Spinal cord (tissue), 10 donors: Measurements from ENCODE around the gene CEP41. TPM values are rescaled to one million over a fixed set of nuclear protein-coding genes. Genes with fewer than 3 reads are reported as not detected.

Source experiments
- DNase-seq, 6 donors: peaks; one replicate each; pipeline versions ENCODE4 v3.0.0 to v3.0.0-alpha.2; 2013 to 2015; ENCODE audit warnings: low spot score in 6 of 6, low read depth in 4 of 6
- H3K27ac ChIP-seq: one replicate; pipeline ENCODE4 v1.5.1; 2013; ENCODE audit warnings: low read depth, low read length, control low read depth
- H3K27me3 ChIP-seq: one replicate; pipeline ENCODE4 v1.6.1; 2013; ENCODE audit warnings: low read length; ENCODE audit not compliant: control insufficient read depth, insufficient read depth
- H3K36me3 ChIP-seq: one replicate; pipeline ENCODE4 v1.6.1; 2013; ENCODE audit warnings: low read length; ENCODE audit not compliant: control insufficient read depth, insufficient read depth
- H3K4me1 ChIP-seq: one replicate; pipeline ENCODE4 v1.6.1; 2013; ENCODE audit warnings: low read length; ENCODE audit not compliant: control insufficient read depth, insufficient read depth
- H3K4me3 ChIP-seq: one replicate; pipeline ENCODE4 v1.5.1; 2013; ENCODE audit warnings: low read depth, low read length, control low read depth
- H3K9me3 ChIP-seq: one replicate; pipeline ENCODE4 v1.6.1; 2013; ENCODE audit warnings: low read length; ENCODE audit not compliant: control insufficient read depth, insufficient read depth
- WGBS: methylation state at CpG from one replicate; pipeline ENCODE4 v1.1.5; 2013; ENCODE audit warnings: missing lambda C conversion rate; ENCODE audit not compliant: insufficient coverage; 5-methylcytosine and 5-hydroxymethylcytosine counted together
- polyA plus RNA-seq, 2 donors: library from polyadenylated mRNA; unstranded; fragments of 120-200 nt; gene quantifications; one replicate each; pipeline ENCODE4 v1.2.1, GENCODE V29; 2013; ENCODE audit not compliant: insufficient read length in 2 of 2
- total RNA-seq, 2 donors: library from RNA; depleted of rRNA in 1 of 2; stranded (reverse); fragments of 120-200 nt in 1 of 2; fragments of >200 nt in 1 of 2; gene quantifications; one replicate each; pipeline versions ENCODE4 v1.2.3 to v1.2.4, GENCODE V29; 2013 to 2014
- donor health status: healthy.

The CEP41 gene
- total and polyA plus RNA-seq, 4 donors, result 12.5 to 27.9 (median 19.7) TPM

DNA sequence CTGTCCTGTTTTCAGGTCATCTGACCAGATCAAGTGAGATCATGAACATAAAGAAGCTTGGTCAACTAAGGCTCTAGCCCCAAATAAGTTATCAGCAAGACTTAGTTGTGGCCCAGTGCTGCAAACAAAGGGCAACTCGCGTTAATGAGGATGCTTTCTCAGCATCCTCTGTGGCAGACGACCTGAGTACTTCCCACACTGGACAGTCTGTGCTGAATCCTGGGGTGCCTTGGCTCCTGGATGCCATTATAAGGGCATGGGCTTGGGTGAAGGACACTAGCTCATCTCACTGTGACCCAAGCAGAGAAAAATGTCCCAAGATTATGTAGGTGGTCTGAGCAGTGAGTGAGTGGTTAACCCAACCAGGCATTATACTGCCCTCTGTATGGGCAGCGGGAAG is 82.3 kb downstream of the CEP41 start:
- Histone ChIP-seq H3K9me3 (peaks cover 8% of the 10 kb centered on the region), H3K27ac (no peak overlapping the region), H3K4me3 (no peak overlapping the region), H3K36me3 (no peaks in the 10 kb centered on the region), H3K27me3 (no peaks in the 10 kb centered on the region), H3K4me1 (peaks cover 22% of the 10 kb centered on the region)
- DNase-seq, result no peak
- WGBS, result 94% methylated on average over 4 of the region's 4 CpGs

DNA sequence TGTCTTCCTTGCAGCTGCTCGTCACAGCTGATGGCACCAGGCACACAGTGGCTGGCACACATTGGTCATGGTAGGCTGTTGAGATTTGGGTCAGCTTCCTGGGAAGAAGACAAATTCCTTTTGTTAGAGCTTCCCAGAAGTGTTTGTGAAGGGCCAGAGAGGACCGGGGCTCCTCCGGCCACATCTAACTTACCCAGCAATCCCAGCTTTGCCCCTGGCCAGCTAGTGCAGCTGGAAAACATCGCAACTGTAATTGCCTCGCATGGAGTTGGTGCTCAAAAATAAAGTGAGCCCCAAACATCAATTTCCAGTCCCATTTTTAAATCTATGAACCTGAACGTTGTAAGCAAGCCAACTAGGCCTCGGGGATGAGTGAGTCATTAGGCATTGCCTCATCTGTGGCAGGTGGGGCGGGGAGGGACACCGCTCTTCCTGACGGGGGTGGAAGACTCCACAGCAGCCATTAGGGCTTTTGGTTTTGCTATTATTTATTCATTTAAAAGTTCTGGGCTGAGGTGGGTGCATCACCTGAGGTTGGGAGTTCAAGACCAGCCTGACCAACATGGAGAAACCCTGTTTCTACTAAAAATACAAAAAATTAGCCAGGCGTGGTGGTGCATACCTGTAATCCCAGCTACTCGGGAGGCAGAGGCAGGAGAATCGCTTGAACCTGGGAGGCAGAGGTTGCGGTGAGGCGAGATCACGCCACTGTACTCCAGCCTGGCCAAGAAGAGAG is 83.8 kb downstream of the CEP41 start:
- DNase-seq, result peak in 1 of 6 donors; percentile 70
- Histone ChIP-seq H3K4me1 (peaks cover 32% of the 10 kb centered on the region), H3K4me3 (no peak overlapping the region), H3K36me3 (no peaks in the 10 kb centered on the region), H3K9me3 (peaks cover 8% of the 10 kb centered on the region), H3K27me3 (no peaks in the 10 kb centered on the region), H3K27ac (peak overlapping the region; percentile 84)
- 86% methylated on average over 1 of the region's 16 CpGs for WGBS

DNA sequence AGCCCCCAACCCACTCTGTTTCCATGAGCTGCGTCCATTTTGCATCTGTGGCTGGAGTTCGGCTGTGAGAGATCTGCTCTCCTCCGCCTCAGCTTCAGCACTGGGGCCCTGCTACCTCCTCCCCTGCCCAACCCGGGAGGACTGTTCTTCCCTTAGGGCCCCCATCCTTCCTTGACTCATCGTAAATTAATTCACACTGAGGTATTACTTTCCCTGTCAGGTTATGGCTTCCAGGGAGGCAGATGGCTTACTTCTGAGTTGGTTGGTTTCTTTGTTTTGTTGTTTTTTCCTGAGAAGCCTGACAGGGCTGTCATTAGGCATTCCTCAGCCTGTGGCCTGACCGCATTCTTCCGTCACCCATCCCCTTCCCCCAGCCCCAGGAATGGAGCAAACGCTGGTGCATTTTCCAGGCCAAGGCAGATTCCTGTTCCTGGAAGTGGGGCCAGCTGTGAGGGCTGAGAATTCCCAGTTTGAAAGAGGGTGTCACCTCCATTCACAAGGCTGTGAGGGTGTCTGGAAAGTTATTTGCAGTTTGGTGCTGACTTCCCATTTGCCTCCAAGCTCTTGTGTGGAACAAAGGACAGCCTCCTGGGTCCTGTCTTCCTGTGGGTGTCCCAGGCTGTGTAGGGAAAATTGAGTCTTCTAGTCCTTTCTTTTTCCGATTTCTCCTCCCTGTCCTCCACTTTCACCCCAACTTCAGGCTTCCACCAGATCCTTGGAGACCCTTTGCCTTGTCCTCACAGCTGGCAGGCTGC is 84.5 kb downstream of the CEP41 start:
- H3K27me3 ChIP-seq, result no peaks in the 10 kb centered on the region
- DNase-seq, result peak in 2 of 6 donors; percentile 51 to 58
- peak overlapping the region; percentile 84 for H3K27ac ChIP-seq
- H3K36me3 ChIP-seq, result no peaks in the 10 kb centered on the region
- H3K4me3 ChIP-seq, result no peak overlapping the region
- peaks cover 8% of the 10 kb centered on the region for H3K9me3 ChIP-seq
- WGBS, result 30% methylated on average over 3 of the region's 9 CpGs
- H3K4me1 ChIP-seq, result peaks cover 39% of the 10 kb centered on the region

DNA sequence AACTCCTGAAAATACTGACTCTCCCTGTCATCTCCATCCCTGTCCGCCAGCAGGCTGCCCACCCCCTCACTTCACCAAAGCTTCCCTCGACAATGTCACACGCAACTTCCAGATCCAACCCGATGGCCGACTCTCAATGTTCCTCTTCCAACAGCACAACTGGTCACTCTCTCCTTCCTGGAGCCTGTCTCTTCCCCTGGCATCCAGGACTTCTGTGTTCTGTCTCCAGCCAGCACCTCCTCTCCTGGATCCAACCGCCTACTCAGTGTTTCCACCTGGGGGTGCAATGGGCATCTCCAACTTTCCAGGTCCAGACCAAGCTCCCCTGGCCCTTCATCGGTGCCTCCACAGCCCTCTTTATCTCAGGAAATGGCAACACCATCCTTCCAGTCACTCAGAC is 87.6 kb downstream of the CEP41 start:
- Histone ChIP-seq H3K27me3 (no peaks in the 10 kb centered on the region), H3K27ac (no peak overlapping the region), H3K4me1 (peaks cover 55% of the 10 kb centered on the region), H3K36me3 (no peaks in the 10 kb centered on the region), H3K9me3 (no peaks in the 10 kb centered on the region), H3K4me3 (no peak overlapping the region)
- no peak for DNase-seq
- 81% methylated on average over 7 of the region's 7 CpGs for WGBS

DNA sequence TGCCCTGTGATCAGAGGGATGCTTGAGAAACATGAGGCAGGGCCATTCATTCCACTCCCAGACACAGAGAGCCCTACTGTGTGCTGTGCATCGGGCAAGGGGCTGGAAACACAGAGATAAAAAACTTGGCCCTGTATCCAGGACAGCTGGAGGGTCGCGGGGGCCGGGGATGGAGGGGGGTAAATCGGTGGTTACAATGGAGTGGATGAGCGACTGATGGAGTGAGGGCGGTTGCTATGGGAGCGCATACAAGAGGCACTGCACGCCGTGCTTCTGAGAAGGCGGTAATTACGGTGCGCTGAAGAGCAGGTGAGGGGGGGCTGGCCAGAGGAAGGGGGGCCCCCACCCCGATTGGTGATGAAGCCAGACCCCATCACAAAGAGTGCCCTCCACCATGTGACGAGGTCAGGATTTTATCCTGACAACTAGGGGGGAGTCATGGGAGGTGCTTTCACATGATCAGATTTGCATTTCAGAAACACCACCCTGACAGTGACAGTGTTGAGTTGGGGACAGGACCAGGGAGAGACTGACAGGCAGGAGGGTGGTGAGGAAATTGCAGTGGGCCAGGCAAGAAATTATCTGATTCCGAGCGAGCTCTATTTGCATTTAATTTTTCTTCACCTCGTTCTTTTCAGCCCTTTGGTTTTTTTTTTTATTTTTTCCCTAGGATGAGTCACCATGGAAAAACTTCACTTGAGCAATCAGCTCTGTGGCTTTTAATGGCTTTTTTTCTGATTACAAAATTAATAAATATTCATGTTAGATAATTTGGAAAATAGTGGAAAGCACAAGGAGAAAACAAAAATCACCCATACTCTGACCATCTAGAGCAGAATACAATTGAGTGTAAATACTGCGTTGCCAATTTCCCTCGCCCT is 88.4 kb downstream of the CEP41 start:
- 23% methylated on average over 15 of the region's 20 CpGs for WGBS
- no peaks in the 10 kb centered on the region for H3K9me3 ChIP-seq
- no peaks in the 10 kb centered on the region for H3K27me3 ChIP-seq
- peak in 2 of 6 donors; percentile 73 to 91 for DNase-seq
- peaks cover 55% of the 10 kb centered on the region for H3K4me1 ChIP-seq
- H3K36me3 ChIP-seq, result no peaks in the 10 kb centered on the region
- no peak overlapping the region for H3K4me3 ChIP-seq
- H3K27ac ChIP-seq, result peak overlapping the region; percentile 59

DNA sequence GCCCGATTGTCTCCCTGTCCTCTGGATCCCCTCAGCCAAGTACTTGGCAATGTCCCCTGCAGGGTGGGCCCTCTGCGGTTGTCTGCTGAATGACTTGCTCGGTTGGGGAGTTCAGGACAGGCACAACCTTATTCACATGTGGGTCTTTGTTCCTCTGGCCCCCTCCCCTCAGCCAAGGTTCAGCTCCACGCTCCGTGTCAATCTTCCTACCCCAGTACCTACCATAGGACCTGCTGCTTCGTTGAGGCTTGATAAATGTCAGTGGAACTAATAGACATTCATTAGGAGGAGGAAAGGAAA is 89.1 kb downstream of the CEP41 start:
- no peaks in the 10 kb centered on the region for H3K9me3 ChIP-seq
- WGBS, result 9% methylated on average over 4 of the region's 6 CpGs

DNA sequence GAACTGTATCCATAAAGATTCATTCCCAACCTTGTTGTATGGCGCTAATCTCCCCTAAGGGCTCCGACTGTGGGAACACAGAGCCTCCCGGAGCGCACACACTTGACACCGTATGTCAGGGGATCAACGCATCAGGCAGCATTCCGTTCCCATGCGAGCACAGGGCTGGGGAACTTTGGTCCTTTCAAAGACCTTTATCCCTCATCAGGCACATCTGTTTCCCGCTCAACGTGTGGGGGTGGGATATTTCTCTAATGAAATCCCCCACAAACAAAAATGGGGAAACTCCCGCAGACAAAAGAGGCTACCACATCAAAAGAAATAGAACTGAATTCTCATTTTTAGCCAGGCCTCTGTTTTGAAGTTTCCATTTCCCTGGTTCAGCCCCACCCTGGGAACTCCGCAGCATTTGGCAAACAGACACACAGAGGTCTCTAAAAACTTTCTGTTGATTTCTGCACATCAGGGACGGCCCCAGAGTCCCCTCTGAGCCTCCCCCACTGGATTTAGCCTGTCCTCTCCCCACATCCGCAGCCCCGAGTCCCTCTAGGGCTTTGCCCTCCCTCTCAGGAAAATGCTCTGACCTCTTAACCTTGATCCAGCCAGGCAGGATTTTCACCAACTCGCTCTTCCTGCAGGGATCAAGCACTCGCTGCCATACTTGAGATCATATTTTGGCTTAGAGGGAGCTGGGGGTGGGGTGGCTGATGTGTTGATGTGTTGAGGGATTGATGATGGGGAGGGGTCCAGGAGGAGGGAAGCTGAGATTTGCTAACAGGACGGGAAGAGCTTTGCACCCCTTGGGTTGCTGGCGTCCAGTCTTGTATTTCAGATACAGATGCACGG is 89.6 kb downstream of the CEP41 start:
- no peaks in the 10 kb centered on the region for H3K27me3 ChIP-seq
- WGBS, result 56% methylated on average over 14 of the region's 20 CpGs
- H3K9me3 ChIP-seq, result no peaks in the 10 kb centered on the region
- DNase-seq, result peak in 2 of 6 donors; percentile 43 to 65
- H3K4me1 ChIP-seq, result peaks cover 43% of the 10 kb centered on the region
- no peak overlapping the region for H3K4me3 ChIP-seq
- no peaks in the 10 kb centered on the region for H3K36me3 ChIP-seq
- peak overlapping the region; percentile 59 for H3K27ac ChIP-seq

More for the DNA sequence above, 89.1 kb downstream of the CEP41 start:
- Histone ChIP-seq H3K4me3 (no peak overlapping the region), H3K4me1 (peaks cover 49% of the 10 kb centered on the region), H3K27ac (peak overlapping the region; percentile 59), H3K27me3 (no peaks in the 10 kb centered on the region), H3K36me3 (no peaks in the 10 kb centered on the region)
- DNase-seq, result peak in 1 of 6 donors; percentile 58

DNA sequence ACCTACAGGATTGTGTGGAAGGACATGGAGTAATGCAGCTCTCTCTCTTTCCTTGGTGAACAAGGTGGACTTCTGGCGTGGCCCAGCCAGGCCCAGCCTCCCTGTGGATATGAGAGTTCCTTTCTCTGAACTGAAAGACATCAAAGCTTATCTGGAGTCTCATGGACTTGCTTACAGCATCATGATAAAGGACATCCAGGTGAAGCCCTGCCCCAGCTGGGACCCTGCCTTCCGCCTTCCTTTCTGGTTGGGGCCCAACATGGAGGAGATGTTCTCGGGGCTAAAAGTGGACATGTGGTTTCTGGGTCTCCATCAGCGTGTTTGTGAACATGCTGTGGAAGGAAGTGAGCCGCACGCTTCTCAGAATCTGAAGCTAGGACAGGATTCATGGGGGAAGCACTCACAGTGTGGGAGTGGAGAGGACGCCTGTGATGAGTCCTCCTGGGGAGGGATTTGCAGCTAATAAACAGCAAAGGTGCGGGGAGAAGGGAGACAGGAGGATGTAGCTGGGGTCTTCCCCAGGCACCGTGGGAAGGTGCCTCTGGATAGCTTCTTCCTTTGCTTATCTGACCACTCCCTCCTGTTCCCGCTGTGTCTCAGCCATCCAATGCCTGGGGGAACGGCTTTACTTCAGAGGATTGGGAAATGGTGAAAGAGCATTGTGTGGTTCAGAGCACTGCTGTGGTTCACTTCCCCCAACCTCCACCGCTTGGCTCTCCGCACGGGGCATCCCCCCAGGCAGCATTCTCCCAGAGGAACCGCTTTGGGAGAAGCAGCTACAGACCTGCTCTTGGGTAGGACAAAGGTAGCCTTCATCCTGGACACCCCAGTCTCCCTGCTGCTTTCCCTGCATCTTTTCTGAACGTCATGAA is 90.7 kb downstream of the CEP41 start:
- Histone ChIP-seq H3K27ac (peak overlapping the region; percentile 59), H3K4me3 (no peak overlapping the region)
- 61% methylated on average over 12 of the region's 16 CpGs for WGBS

More for the DNA sequence above, 90.7 kb downstream of the CEP41 start:
- DNase-seq, result peak in 1 of 6 donors; percentile 20
- Histone ChIP-seq H3K4me1 (peaks cover 38% of the 10 kb centered on the region), H3K9me3 (no peaks in the 10 kb centered on the region), H3K36me3 (no peaks in the 10 kb centered on the region), H3K27me3 (no peaks in the 10 kb centered on the region)
